Stimulated activated CD4-positive, alpha-beta T cell treated with anti-CD3 and anti-CD28 coated beads, Interleukin-1b, Interleukin-23, amount 100 ng/mL, for 1 hour (primary cell): ENCODE data around the gene GFRA4.

Experiments
- DNase-seq, 2 donors: peaks; one replicate each; pipeline ENCODE4 v3.0.0-alpha.2; 2020; ENCODE audit warnings: low read depth in 2 of 2

Gene GFRA4

GRCh38 chr20:3694864-3695263 lies 31.7 kb upstream of the GFRA4 start:
- DNase-seq = no peak

- DNase-seq = no peak
Observed at GRCh38 chr20:3693376-3693775, 30.2 kb upstream of the GFRA4 start.

GRCh38 chr20:3692706-3693294 lies 29.6 kb upstream of the GFRA4 start:
- no peak for DNase-seq

GRCh38 chr20:3691897-3692296 lies 28.7 kb upstream of the GFRA4 start:
- DNase-seq = no peak

- no peak for DNase-seq
Observed at GRCh38 chr20:3691306-3691705, 28.1 kb upstream of the GFRA4 start.

- no peak for DNase-seq
Observed at GRCh38 chr20:3690413-3690812, 27.2 kb upstream of the GFRA4 start.

GRCh38 chr20:3689978-3690377 lies 26.8 kb upstream of the GFRA4 start:
- no peak for DNase-seq

- DNase-seq = no peak
Observed at GRCh38 chr20:3687655-3688054, 24.5 kb upstream of the GFRA4 start.

- DNase-seq = no peak
Observed at GRCh38 chr20:3686867-3687321, 23.7 kb upstream of the GFRA4 start.

- DNase-seq = no peak
Observed at GRCh38 chr20:3686421-3686820, 23.2 kb upstream of the GFRA4 start.

GRCh38 chr20:3685341-3685740 lies 22.1 kb upstream of the GFRA4 start:
- DNase-seq = no peak

GRCh38 chr20:3681931-3682781 lies 19.0 kb upstream of the GFRA4 start, which contains the start of gene ADAM33:
Gene ADAM33 (minus strand): TSS chr20:3682010. CDS start chr20:3682004, 6 bp downstream.
- no peak for DNase-seq

- no peak for DNase-seq
Observed at GRCh38 chr20:3681352-3681930, 18.2 kb upstream of the GFRA4 start.

GRCh38 chr20:3680701-3681351 lies 17.6 kb upstream of the GFRA4 start:
- DNase-seq = no peak

- DNase-seq = no peak
Observed at GRCh38 chr20:3679749-3680700, 16.8 kb upstream of the GFRA4 start.

- DNase-seq = no peak
Observed at GRCh38 chr20:3678856-3679720, 15.9 kb upstream of the GFRA4 start.

GRCh38 chr20:3678198-3678597 lies 15.0 kb upstream of the GFRA4 start:
- no peak for DNase-seq

- no peak for DNase-seq
Observed at GRCh38 chr20:3677733-3678132, 14.5 kb upstream of the GFRA4 start.

- DNase-seq = no peak
Observed at GRCh38 chr20:3674995-3675900, 12.0 kb upstream of the GFRA4 start.
